ENCODE data around the gene SULT2B1.

Gene SULT2B1

DNA sequence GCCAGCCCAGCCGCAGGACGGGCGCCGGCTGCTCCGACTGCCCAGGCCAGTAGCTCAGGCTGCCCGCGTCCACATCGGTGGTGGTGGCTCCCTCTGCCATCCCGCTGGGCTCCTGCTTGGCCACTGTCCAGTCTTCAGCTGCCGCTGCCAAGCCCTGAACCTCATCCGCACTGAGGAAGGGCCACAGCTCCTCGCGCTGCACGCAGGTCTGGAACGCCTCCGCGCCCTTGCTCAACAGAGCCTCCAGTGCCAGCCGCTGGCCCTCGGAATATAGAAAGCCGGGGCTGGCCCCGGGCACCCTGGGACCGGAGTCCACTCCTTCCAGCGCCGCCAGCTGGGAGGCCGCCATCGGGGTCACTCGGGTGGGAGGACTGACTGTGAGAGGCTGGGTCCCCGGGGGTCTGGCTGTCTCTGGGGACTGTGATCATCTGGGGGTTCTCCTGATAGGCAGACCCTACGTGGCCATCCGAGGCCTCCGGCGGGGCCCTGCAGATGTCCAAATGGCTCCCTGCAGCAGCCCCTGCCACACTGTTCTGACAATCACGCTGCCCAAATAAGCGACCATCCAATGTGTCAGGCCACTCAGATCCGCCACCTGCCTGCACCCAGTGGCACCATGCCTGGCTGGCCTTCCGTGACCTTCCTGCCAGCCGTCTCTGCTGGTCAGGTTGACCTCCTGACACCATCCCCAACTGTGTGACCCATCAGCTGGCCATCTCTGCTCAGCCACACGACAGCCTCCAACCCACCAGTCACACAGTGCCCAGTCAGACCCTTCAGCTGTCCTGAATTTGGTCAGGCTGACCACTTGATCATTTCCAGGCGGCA, 61.3 kb downstream of the SULT2B1 start:
- no peak overlapping the region for H3K4me3 ChIP-seq (ENCODE audit: low read depth, low read length)
- in situ Hi-C loops (cut with HindIII; ENCODE audit: low sequenced_read_pairs), result no loop called here
- TF ChIP-seq, protein P1, sequence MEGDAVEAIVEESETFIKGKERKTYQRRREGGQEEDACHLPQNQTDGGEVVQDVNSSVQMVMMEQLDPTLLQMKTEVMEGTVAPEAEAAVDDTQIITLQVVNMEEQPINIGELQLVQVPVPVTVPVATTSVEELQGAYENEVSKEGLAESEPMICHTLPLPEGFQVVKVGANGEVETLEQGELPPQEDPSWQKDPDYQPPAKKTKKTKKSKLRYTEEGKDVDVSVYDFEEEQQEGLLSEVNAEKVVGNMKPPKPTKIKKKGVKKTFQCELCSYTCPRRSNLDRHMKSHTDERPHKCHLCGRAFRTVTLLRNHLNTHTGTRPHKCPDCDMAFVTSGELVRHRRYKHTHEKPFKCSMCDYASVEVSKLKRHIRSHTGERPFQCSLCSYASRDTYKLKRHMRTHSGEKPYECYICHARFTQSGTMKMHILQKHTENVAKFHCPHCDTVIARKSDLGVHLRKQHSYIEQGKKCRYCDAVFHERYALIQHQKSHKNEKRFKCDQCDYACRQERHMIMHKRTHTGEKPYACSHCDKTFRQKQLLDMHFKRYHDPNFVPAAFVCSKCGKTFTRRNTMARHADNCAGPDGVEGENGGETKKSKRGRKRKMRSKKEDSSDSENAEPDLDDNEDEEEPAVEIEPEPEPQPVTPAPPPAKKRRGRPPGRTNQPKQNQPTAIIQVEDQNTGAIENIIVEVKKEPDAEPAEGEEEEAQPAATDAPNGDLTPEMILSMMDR (IDR thresholded peaks at IDR 0.05; ENCODE audit: low read depth, low read length), result no peak
- DNase-seq (ENCODE audit: low read depth, low spot score), result no peak

DNA sequence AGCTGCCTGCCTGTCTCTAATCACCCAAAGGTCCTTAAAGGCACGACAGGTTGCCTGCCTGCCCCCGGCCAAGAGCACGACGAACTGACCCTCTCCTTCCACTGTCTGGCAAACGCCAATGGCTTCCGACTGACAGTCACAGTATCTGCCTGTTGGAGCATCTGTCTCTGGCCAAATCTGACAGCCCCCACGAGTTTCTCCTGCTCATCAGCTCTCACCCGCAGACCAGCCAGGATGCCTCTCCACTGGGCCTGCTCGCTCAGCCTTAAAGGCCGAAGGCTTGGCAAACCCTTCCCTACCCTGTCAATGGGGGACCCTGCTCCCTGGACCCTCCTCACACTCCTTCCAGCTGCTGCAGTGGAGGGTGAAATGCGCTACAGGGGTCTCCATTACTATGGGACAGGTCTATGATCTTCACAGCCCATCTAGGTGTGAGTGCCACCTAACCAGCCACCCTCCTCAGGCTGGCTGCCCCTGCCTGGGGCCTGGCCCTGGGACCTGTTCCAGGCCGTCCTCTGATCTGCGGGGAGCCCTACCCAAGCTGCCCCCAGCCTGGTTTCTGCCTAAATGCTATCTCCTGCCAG, 62.0 kb downstream of the SULT2B1 start:
- DNase-seq (ENCODE audit: low read depth, low spot score), result no peak
- TF ChIP-seq, protein P1 (IDR thresholded peaks at IDR 0.05; ENCODE audit: low read depth, low read length), result no peak
- in situ Hi-C loops (cut with HindIII; ENCODE audit: low sequenced_read_pairs), result no loop called here
- no peak overlapping the region for H3K4me3 ChIP-seq (ENCODE audit: low read depth, low read length)

DNA sequence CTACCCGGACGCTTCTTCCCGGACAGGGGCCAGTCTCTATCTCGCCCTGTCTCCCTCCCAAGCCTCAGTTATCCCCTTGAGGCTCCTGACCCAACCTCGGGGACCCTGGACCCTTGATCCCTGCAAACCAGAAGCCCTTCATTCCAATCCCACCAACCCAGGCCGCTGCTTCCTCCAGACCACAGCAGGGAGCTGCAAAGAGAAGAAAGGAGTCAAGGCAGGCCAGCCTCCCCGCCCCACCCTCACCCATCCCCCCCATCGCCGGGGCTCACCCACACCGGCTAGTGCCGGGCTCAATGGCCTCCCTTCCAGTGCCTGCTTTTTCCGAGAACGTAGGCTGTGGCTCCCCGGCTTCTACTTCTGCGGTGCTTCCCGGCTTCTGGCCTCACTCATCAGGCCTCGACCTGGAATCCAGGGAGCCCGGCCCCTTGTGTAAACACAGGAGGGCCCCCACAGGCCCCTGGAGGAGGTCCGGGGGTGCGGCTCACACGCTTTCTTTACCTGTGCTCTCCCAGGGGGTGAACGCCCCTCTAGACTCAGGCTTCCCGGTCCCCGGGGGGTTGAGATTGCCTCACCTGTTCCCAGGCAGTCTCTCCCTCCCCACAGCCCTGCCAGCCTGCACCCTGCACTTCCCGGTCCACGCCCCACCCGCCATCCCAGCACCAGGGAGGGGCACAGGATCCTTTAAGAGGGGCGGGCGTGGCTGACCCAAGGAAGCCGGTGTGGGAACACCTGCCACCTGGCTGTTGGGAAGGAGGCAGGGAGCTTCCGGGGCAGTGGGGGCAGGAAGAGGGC, 62.7 kb downstream of the SULT2B1 start, which contains the start of gene FAM83E:
Gene FAM83E, minus strand, starts transcription at position 641 of the 795 bp plus-strand sequence. CDS start 1,704 bp downstream, outside the sequence.
- in situ Hi-C loops (cut with HindIII; ENCODE audit: low sequenced_read_pairs), result no loop called here
- DNase-seq (ENCODE audit: low read depth, low spot score), result no peak
- no peak within 1 kb of the TSS for H3K4me3 ChIP-seq (ENCODE audit: low read depth, low read length)
- TF ChIP-seq, protein P1 (IDR thresholded peaks at IDR 0.05; ENCODE audit: low read depth, low read length), result no peak

DNA sequence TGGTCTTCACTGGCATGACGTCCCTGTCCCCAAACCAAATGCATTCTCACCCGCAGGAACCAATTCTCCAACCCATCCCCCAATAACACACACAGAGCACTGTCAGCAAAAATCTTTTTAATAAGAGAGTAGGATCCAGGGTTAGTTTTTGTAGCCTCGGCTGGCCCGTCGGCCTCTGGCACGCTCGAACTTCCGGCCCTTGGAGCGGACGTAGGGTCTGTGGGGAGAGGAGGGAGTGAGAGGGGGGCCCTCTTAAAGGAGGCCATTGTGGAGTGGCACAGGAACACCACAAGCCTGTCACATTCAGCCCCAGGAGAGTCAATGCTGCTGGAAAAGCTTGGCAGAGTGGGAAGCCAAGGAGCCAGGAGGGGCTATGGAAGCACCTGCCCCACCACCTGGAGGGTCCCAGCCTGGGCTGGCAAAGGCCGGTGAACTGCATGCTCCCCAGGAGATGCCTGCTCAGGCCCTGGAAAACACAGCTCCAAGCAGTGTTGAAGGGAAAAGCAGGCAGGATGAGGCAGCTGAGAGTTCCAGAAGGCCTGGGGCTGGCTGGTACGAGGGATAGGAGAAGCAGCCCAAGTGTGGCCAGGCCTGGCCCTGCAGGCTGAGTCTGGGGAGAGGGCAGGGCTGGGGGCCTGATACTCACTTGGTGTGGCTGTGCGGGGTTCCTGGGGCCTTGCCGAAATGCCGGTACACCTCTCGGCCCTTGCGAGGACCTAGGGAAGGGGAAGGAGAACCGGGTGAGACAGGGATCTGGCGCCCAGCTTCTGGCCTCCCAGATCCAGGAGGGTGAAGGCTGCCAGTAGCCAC, 63.5 kb downstream of the SULT2B1 start:
- TF ChIP-seq, protein P1 (IDR thresholded peaks at IDR 0.05; ENCODE audit: low read depth, low read length), result no peak
- in situ Hi-C loops (cut with HindIII; ENCODE audit: low sequenced_read_pairs), result no loop called here
- H3K4me3 ChIP-seq (ENCODE audit: low read depth, low read length), result no peak overlapping the region
- DNase-seq (ENCODE audit: low read depth, low spot score), result no peak

DNA sequence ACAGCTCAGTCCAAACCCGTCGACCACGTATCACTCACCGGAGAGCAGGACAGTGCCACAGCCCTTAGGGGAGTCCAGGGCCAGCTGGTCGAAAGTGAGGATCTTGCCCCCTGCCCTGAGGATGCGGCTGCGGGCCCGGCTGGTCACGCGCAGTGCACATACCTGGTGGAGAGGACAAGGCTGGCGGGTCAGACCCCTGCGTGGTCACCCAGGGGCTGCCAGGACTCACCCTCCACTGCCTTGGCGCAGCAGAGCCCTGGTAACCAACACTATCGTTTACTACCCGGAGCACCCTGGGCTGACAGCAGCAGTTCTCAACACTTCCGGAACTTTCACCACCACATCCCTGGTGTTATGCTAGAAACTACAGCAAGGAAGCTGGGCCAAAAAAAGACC, 64.1 kb downstream of the SULT2B1 start:
- H3K4me3 ChIP-seq (ENCODE audit: low read depth, low read length), result no peak overlapping the region
- TF ChIP-seq, protein P1 (IDR thresholded peaks at IDR 0.05; ENCODE audit: low read depth, low read length), result no peak
- in situ Hi-C loops (cut with HindIII; ENCODE audit: low sequenced_read_pairs), result no loop called here
- no peak for DNase-seq (ENCODE audit: low read depth, low spot score)
